ENCODE data around the gene SELP. TPM values are rescaled to one million over a fixed set of nuclear protein-coding genes. Genes with fewer than 3 reads are reported as not detected.
A peak's percentile ranks its signal among the peaks of the same experiment; 100 is the strongest.

SELP gene
- polyA plus RNA-seq, 1 experiment, result not detected

DNA sequence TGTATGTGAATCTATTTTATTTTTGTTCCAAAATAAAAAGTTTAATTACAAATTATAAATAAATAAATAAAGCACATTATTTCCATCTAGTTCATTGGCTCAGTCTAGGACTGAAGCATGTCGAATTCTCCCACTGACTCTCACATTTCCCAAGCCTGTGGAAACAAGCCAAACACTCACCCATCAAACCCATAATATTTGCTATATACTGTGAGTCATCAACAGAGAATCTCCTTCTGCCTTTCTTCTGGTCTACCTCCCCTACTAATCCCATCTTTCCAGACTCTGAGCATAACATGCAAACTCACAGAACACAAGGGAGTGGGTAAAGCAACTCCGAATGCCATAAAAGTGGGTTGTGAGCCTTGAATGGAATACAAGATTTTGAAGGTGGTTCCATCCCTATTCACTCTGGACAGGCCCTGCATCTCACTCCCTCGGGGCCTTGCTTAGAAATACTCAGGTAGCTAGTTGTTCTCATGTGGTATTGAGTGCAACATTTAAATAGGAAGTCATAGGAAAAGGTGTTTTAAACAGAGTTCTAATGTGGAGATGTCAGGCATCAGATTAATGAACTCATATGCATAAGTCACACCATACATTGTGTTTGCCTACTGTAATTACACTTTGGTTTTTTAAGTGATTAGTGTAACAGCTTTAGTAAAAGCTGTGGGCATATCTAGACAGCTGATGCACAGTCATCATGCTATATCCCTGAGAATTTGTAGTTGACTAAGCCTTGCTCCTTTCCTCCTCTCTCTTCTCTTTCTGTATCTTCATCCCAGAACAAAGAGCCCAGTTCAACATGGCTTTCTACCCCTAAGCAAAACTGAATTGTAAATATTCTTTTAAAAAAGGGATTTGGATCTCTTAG, 90.7 kb downstream of the SELP start:
- ChIA-PET CTCF (interaction anchor here (1.5 kb wide), 1 partner anchor 936 kb away, joined by 4 read pairs; no protein-coding TSS in a partner anchor), POLR2A (no interaction called here)

More for the DNA sequence above, 90.7 kb downstream of the SELP start:
- Histone ChIP-seq H3K9me3 (ENCODE audit: control insufficient read depth, insufficient read depth, low read length) (no peaks in the 10 kb centered on the region), H3K4me3 (ENCODE audit: low read depth, low read length) (no peak overlapping the region), H3K27me3 (ENCODE audit: control insufficient read depth, insufficient read depth, low read length) (no peaks in the 10 kb centered on the region), H3K27ac (ENCODE audit: low read depth, low read length) (no peak overlapping the region)
- DNase-seq (ENCODE audit: low read depth, low spot score), result peak; percentile 55
- TF ChIP-seq CTCF (IDR thresholded peaks at IDR 0.05; ENCODE audit: low read depth, low read length), result no peak

Other genes starting within 250 kb of the SELP start
- 0.09 and 0.17 TPM in 2 replicates for gene CCDC181, start 202.7 kb downstream of the SELP start, polyA plus RNA-seq (2011; rRNA removed)
- gene SLC19A2, start 144.2 kb downstream of the SELP start, polyA plus RNA-seq (2011; rRNA removed), result 4.8 and 6.0 TPM in 2 replicates
- not detected in 2 replicates for gene F5, start 43.6 kb downstream of the SELP start, polyA plus RNA-seq (2011; rRNA removed)
- 0.05 TPM in 1 of 2 replicates, not detected in the other for gene SELL, start 81.5 kb upstream of the SELP start, polyA plus RNA-seq (2011; rRNA removed)
- not detected in 2 replicates for gene SELE, start 104.0 kb upstream of the SELP start, polyA plus RNA-seq (2011; rRNA removed)
- 4.4 and 7.1 TPM in 2 replicates for gene METTL18, start 164.8 kb upstream of the SELP start, polyA plus RNA-seq (2011; rRNA removed)